GM13977 (cell line): Measurements from ENCODE around the gene KCND3.
"Not testable (repeated sequence)": the region's sequence is repeated elsewhere in the genome, so short reads cannot be mapped to it uniquely, and the experiment has no call there.

Experiments used
- DNase-seq: peaks from one replicate; pipeline ENCODE4 v3.0.0; 2012; ENCODE audit warnings: low spot score
- in situ Hi-C: fragments of 300-500 bp; cut with MboI; formaldehyde crosslinking; loops from one replicate; pipeline ENCODE4 v1.12.0; 2022; ENCODE audit warnings: low sequenced_read_pairs, low pct_unique_long_range_greater_than_20kb, mixed read lengths, inconsistent platforms; ENCODE audit not compliant: unreplicated experiment
- TF ChIP-seq, protein P1 (sequence below): IDR thresholded peaks from 2 replicates; pipeline ENCODE4 v1.5.1; 2012; ENCODE audit warnings: mild to moderate bottlenecking, control low read depth; ENCODE audit not compliant: insufficient read depth; ENCODE audit errors: extremely low read depth, missing control alignments

KCND3 gene

DNA sequence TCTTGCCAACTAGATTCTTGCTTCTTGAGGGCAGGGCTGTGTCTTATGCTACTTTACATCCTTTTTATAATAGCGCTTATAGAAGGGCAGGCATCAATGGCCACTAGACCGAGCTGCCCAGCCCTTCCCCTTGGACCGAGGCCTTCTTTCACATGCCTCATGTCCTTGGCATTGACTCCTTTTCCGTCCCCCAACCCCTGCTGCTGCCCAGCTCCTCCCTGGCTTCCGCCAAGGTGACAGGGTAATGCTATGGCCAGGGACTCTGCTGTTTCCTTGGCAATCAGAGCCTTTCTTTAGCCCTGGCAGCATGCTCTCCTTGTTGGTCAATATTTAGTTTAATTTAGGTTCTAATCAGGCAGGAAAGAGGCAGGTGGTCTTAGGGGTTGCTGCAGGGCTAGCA, 185.5 kb downstream of the KCND3 start:
- in situ Hi-C loops, result no loop called here
- DNase-seq, result no peak

DNA sequence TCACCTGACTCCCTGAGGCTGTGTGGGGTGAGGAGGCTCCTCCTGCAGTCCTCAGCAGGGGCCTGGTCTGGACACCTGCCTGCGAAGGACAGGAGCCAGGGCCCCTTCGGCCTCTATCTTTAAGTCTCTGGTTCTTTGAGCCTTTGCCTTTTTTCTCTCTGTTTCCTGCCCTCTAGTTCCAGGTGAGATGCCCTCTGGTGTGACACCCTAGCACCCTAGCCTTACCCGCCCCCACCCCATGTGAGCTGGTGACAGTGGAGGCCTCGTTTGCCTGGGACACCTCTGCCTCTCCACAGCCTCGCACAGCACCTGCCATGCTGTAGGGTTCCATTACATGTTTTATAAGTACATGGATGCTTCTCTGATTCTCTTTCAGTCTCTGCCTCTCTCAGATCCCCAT, 186.5 kb downstream of the KCND3 start:
- in situ Hi-C loops, result no loop called here
- no peak for DNase-seq
- TF ChIP-seq, protein P1, sequence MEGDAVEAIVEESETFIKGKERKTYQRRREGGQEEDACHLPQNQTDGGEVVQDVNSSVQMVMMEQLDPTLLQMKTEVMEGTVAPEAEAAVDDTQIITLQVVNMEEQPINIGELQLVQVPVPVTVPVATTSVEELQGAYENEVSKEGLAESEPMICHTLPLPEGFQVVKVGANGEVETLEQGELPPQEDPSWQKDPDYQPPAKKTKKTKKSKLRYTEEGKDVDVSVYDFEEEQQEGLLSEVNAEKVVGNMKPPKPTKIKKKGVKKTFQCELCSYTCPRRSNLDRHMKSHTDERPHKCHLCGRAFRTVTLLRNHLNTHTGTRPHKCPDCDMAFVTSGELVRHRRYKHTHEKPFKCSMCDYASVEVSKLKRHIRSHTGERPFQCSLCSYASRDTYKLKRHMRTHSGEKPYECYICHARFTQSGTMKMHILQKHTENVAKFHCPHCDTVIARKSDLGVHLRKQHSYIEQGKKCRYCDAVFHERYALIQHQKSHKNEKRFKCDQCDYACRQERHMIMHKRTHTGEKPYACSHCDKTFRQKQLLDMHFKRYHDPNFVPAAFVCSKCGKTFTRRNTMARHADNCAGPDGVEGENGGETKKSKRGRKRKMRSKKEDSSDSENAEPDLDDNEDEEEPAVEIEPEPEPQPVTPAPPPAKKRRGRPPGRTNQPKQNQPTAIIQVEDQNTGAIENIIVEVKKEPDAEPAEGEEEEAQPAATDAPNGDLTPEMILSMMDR, result no peak

More for the DNA sequence above, 185.5 kb downstream of the KCND3 start:
- TF ChIP-seq, protein P1, result no peak

GRCh38 chr1:111802110-111802509, 187.4 kb downstream of the KCND3 start:
- no peak for DNase-seq
- TF ChIP-seq, protein P1, result no peak
- in situ Hi-C loops, result no loop called here

DNA sequence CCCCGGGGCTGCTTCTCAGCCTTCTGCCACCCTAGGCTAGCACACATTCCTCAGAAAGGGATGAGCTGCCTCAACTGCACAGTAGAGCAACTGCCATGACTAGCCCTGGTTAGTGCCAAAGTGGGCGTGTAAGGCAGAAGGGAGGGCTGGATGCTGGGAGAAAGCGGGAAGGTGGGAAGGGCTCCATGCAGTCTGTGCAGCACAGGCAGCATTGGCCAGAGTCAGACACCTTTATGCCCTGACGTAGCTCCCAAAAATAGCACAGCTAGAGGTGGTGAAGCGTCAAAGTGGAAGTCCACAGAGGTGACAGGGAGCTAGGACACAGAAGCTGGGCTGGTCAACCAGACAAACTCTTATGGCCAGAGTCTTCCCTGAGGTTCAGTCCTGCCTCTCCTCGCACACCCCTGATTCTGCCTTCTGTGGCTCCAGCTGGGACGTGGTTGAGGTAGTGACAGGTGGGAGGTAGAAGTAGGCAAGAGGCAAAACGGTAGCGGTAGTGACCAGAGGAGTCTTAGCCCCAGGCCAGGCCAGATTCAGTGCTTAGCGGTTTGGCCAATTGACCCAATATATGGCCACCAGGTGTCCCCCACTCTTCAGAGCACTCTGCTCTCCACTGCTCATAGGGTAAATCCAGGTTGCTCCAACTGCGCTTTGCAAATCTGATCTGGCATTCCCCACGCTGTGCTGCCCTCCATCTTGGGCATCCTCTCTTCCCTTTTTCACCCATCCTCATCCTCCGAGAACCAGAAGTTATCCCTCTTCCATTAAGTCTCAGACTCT, 188.2 kb downstream of the KCND3 start:
- TF ChIP-seq, protein P1, result no peak
- DNase-seq, result no peak
- in situ Hi-C loops, result no loop called here

DNA sequence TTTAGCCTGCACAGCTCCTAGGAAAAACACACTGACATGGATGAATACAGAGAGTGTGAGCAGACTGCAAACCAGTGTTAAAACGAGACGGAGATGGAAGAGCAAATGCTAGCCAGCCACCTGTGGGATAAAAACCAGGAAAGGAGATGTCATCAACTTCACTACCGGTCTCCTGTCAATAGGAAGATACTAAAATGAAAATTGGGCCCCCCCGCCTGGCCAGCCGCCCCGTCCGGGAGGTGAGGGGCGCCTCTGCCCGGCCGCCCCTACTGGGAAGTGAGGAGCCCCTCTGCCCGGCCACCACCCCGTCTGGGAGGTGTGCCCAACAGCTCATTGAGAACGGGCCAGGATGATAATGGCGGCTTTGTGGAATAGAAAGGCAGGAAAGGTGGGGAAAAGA, 189.7 kb downstream of the KCND3 start:
- in situ Hi-C loops, result not testable (repeated sequence)

GRCh38 chr1:111798580-111798979, 190.9 kb downstream of the KCND3 start:
- in situ Hi-C loops, result no loop called here
- TF ChIP-seq, protein P1, result no peak
- no peak for DNase-seq

More for the DNA sequence above, 189.7 kb downstream of the KCND3 start:
- DNase-seq, result not testable (repeated sequence)

GRCh38 chr1:111795401-111795800, 194.1 kb downstream of the KCND3 start:
- in situ Hi-C loops, result no loop called here
- DNase-seq, result no peak
- TF ChIP-seq, protein P1, result no peak
